Measurements from ENCODE around the gene PTPRU. TPM values are rescaled to one million over a fixed set of nuclear protein-coding genes. Genes with fewer than 3 reads are reported as not detected.

The PTPRU gene
- total and polyA plus RNA-seq, 4 donors: 1.6 to 15.1 (median 6.0) TPM

GRCh38 chr1:29320156-29320940, 84.0 kb downstream of the PTPRU start:
- H3K4me1 ChIP-seq (ENCODE audit: control insufficient read depth in 4 of 4, insufficient read depth in 4 of 4, low read length in 3 of 4): peaks cover 0 to 3% (median 1%) of the 10 kb centered on the region in 4 donors
- no peak for DNase-seq (ENCODE audit: low spot score)
- WGBS: 92% methylated on average over 21 of the region's 21 CpGs
- no peak overlapping the region for H3K9ac ChIP-seq (ENCODE audit: low read depth in 1 of 2, low read length in 2 of 2)
- H3K9me3 ChIP-seq (ENCODE audit: control insufficient read depth in 4 of 4, low read length in 3 of 4): no peaks in the 10 kb centered on the region
- H3K27ac ChIP-seq (ENCODE audit: low read depth in 1 of 2, low read length in 2 of 2): no peak overlapping the region
- TF ChIP-seq RXRA (IDR thresholded peaks at IDR 0.05) (no peak), REST (IDR thresholded peaks at IDR 0.05) (no peak), MAX (IDR thresholded peaks at IDR 0.05) (no peak), GABPA (IDR thresholded peaks at IDR 0.05 in 1 of 2, conservative IDR thresholded peaks at IDR 0.05 in 1 of 2) (no peak), NR2F2 (IDR thresholded peaks at IDR 0.05) (no peak), JUND (IDR thresholded peaks at IDR 0.05) (no peak), ZBTB33 (IDR thresholded peaks at IDR 0.05) (no peak), YY1 (IDR thresholded peaks at IDR 0.05) (no peak), HNF4G (IDR thresholded peaks at IDR 0.05) (no peak), ATF3 (IDR thresholded peaks at IDR 0.05) (no peak), TAF1 (conservative IDR thresholded peaks at IDR 0.05) (no peak), HNF4A (conservative IDR thresholded peaks at IDR 0.05) (no peak), FOXA1 (IDR thresholded peaks at IDR 0.05) (no peak), EGR1 (IDR thresholded peaks at IDR 0.05; ENCODE audit: low read depth in 2 of 2) (no peak), SP1 (IDR thresholded peaks at IDR 0.05) (no peak)
- H3K36me3 ChIP-seq (ENCODE audit: control insufficient read depth in 4 of 4, insufficient read depth in 3 of 4, low read depth in 1 of 4, low read length in 3 of 4): peaks cover 0 to 17% (median 1%) of the 10 kb centered on the region in 4 donors
- H3K4me3 ChIP-seq (ENCODE audit: low read depth in 1 of 3, low read length in 3 of 3): no peak overlapping the region
- no peaks in the 10 kb centered on the region for H3K27me3 ChIP-seq (ENCODE audit: control insufficient read depth in 4 of 4, insufficient read depth in 4 of 4, low read length in 3 of 4)

- Histone ChIP-seq H3K9me3 (ENCODE audit: control insufficient read depth in 4 of 4, low read length in 3 of 4) (no peaks in the 10 kb centered on the region), H3K27ac (ENCODE audit: low read depth in 1 of 2, low read length in 2 of 2) (no peak overlapping the region), H3K4me1 (ENCODE audit: control insufficient read depth in 4 of 4, insufficient read depth in 4 of 4, low read length in 3 of 4) (peaks cover 0 to 3% (median 1%) of the 10 kb centered on the region in 4 donors), H3K9ac (ENCODE audit: low read depth in 1 of 2, low read length in 2 of 2) (no peak overlapping the region), H3K36me3 (ENCODE audit: control insufficient read depth in 4 of 4, insufficient read depth in 3 of 4, low read depth in 1 of 4, low read length in 3 of 4) (peaks cover 0 to 10% (median 2%) of the 10 kb centered on the region in 4 donors), H3K27me3 (ENCODE audit: control insufficient read depth in 4 of 4, insufficient read depth in 4 of 4, low read length in 3 of 4) (no peaks in the 10 kb centered on the region), H3K4me3 (ENCODE audit: low read depth in 1 of 3, low read length in 3 of 3) (no peak overlapping the region)
- DNase-seq (ENCODE audit: low spot score): no peak
- 93% methylated on average over 2 of the region's 2 CpGs for WGBS
- TF ChIP-seq MAX (IDR thresholded peaks at IDR 0.05) (no peak), FOXA1 (IDR thresholded peaks at IDR 0.05) (no peak), TAF1 (conservative IDR thresholded peaks at IDR 0.05) (no peak), HNF4A (conservative IDR thresholded peaks at IDR 0.05) (no peak), JUND (IDR thresholded peaks at IDR 0.05) (no peak), ZBTB33 (IDR thresholded peaks at IDR 0.05) (no peak), RAD21 (IDR thresholded peaks at IDR 0.05) (no peak), RXRA (IDR thresholded peaks at IDR 0.05) (no peak), HNF4G (IDR thresholded peaks at IDR 0.05) (no peak), YY1 (IDR thresholded peaks at IDR 0.05) (no peak), EGR1 (IDR thresholded peaks at IDR 0.05; ENCODE audit: low read depth in 2 of 2) (no peak), GABPA (IDR thresholded peaks at IDR 0.05 in 1 of 2, conservative IDR thresholded peaks at IDR 0.05 in 1 of 2) (no peak), ATF3 (IDR thresholded peaks at IDR 0.05) (no peak), FOXA2 (IDR thresholded peaks at IDR 0.05) (no peak), CTCF (IDR thresholded peaks at IDR 0.05; ENCODE audit: low read depth, low read length, missing input control) (no peak)
Observed at GRCh38 chr1:29321176-29321575, 84.9 kb downstream of the PTPRU start.
